CD14-positive monocyte (primary cell): Measurements from ENCODE around the gene G6PD. TPM values are rescaled to one million over a fixed set of nuclear protein-coding genes. Genes with fewer than 3 reads are reported as not detected.
"Not testable (repeated sequence)": the region's sequence is repeated elsewhere in the genome, so short reads cannot be mapped to it uniquely, and the experiment has no call there.

Experiments used
- DNase-seq, 3 donors: peaks; one replicate each; pipeline ENCODE4 v3.0.0-alpha.2; 2011 to 2022
- H2AFZ ChIP-seq: 2 replicates; pipeline ENCODE4 v1.6.0; 2012; ENCODE audit warnings: mild to moderate bottlenecking, low read depth, low read length, inconsistent platforms; ENCODE audit not compliant: insufficient read depth, poor library complexity, severe bottlenecking
- H3K27ac ChIP-seq, 2 donors: 1 replicate in 1 of 2; 2 replicates in 1 of 2; pipeline ENCODE4 v1.5.1; 2012 to 2013; ENCODE audit warnings: low read length in 2 of 2, control low read depth in 1 of 2, inconsistent platforms in 1 of 2, low read depth in 1 of 2, mild to moderate bottlenecking in 1 of 2
- H3K27me3 ChIP-seq, 2 donors: one replicate each; pipeline versions ENCODE4 v1.6.0 to v1.6.1; 2011 to 2013; ENCODE audit warnings: low read length in 2 of 2; ENCODE audit not compliant: control insufficient read depth in 2 of 2, insufficient read depth in 2 of 2
- H3K36me3 ChIP-seq, 2 donors: replicated peaks in 1 of 2; 1 replicate in 1 of 2; 2 replicates in 1 of 2; pipeline versions ENCODE4 v1.5.1 to v1.6.1; 2012 to 2013; ENCODE audit warnings: low read length in 2 of 2, control low read depth in 1 of 2, inconsistent platforms in 1 of 2, mild to moderate bottlenecking in 1 of 2; ENCODE audit not compliant: insufficient read depth in 2 of 2, control insufficient read depth in 1 of 2
- H3K4me1 ChIP-seq, 2 donors: 1 replicate in 1 of 2; 2 replicates in 1 of 2; pipeline versions ENCODE4 v1.5.1 to v1.6.1; 2012 to 2013; ENCODE audit warnings: low read length in 2 of 2, control low read depth in 1 of 2, inconsistent platforms in 1 of 2, mild to moderate bottlenecking in 1 of 2, moderate library complexity in 1 of 2; ENCODE audit not compliant: insufficient read depth in 2 of 2, control insufficient read depth in 1 of 2
- H3K4me2 ChIP-seq: replicated peaks from 2 replicates; pipeline ENCODE3; 2012; ENCODE audit warnings: low read length, moderate library complexity, mild to moderate bottlenecking; ENCODE audit not compliant: poor library complexity, severe bottlenecking; ENCODE audit errors: extremely low read depth
- H3K4me3 ChIP-seq, 3 experiments: fragments of 200-600 bp in 1 of 3; sonication (generic) in 1 of 3; replicated peaks in 1 of 3; 1 replicate in 2 of 3; 2 replicates in 1 of 3; pipeline ENCODE4 v1.5.1; 2011 to 2013; ENCODE audit warnings: low read length in 3 of 3, mild to moderate bottlenecking in 3 of 3, control low read depth in 2 of 3, low read depth in 2 of 3, inconsistent platforms in 1 of 3, moderate library complexity in 1 of 3
- H3K79me2 ChIP-seq: 2 replicates; pipeline ENCODE4 v1.6.0; 2012; ENCODE audit warnings: mild to moderate bottlenecking, control low read depth, inconsistent platforms, low read length, moderate library complexity; ENCODE audit not compliant: insufficient read depth
- H3K9ac ChIP-seq: 2 replicates; pipeline ENCODE4 v1.6.0; 2017; ENCODE audit warnings: low read length, mild to moderate bottlenecking; ENCODE audit not compliant: insufficient read depth, poor library complexity, severe bottlenecking
- H3K9me3 ChIP-seq, 2 donors: replicated peaks in 1 of 2; 1 replicate in 1 of 2; 2 replicates in 1 of 2; pipeline versions ENCODE4 v1.5.1 to v1.6.1; 2012 to 2013; ENCODE audit warnings: low read length in 2 of 2, control low read depth in 1 of 2; ENCODE audit not compliant: control insufficient read depth in 1 of 2, insufficient read depth in 1 of 2
- H4K20me1 ChIP-seq: 2 replicates; pipeline ENCODE4 v1.6.0; 2012; ENCODE audit warnings: mild to moderate bottlenecking, low read length, control low read depth, moderate library complexity; ENCODE audit not compliant: insufficient read depth
- H3K27ac Mint-ChIP-seq, 7 donors: one replicate each; pipeline ENCODE4 v1.8.0; 2020; ENCODE audit warnings: mild to moderate bottlenecking in 7 of 7, mixed read lengths in 7 of 7, moderate library complexity in 6 of 7, inconsistent platforms in 2 of 7
- H3K27me3 Mint-ChIP-seq, 3 donors: one replicate each; pipeline ENCODE4 v1.8.0; 2021 to 2022; ENCODE audit warnings: low read depth in 3 of 3, mild to moderate bottlenecking in 3 of 3, mixed read lengths in 3 of 3, moderate library complexity in 3 of 3, inconsistent platforms in 1 of 3
- H3K36me3 Mint-ChIP-seq, 2 donors: one replicate each; pipeline ENCODE4 v1.8.0; 2020; ENCODE audit warnings: mixed read lengths in 2 of 2, inconsistent platforms in 1 of 2, mild to moderate bottlenecking in 1 of 2
- H3K4me1 Mint-ChIP-seq: one replicate; pipeline ENCODE4 v1.8.0; 2020; ENCODE audit warnings: mild to moderate bottlenecking, mixed read lengths
- H3K4me3 Mint-ChIP-seq, 2 donors: one replicate each; pipeline ENCODE4 v1.8.0; 2020; ENCODE audit warnings: mild to moderate bottlenecking in 2 of 2, mixed read lengths in 2 of 2, moderate library complexity in 1 of 2
- H3K9me3 Mint-ChIP-seq, 7 donors: one replicate each; pipeline ENCODE4 v1.8.0; 2020 to 2022; ENCODE audit warnings: mixed read lengths in 7 of 7, mild to moderate bottlenecking in 6 of 7, moderate library complexity in 6 of 7, inconsistent platforms in 2 of 7
- WGBS: methylation state at CpG from one replicate; pipeline ENCODE4 v1.1.5; 2013; ENCODE audit warnings: missing lambda C conversion rate; ENCODE audit not compliant: insufficient coverage; 5-methylcytosine and 5-hydroxymethylcytosine counted together
- intact Hi-C, 2 donors: fragments of 100-400 bp; cut with micrococcal nuclease; formaldehyde crosslinking; loops; one replicate each; pipeline versions ENCODE4 v1.15.0 to v1.15.1; 2023
- polyA plus RNA-seq, 3 donors: library from polyadenylated mRNA; depleted of rRNA in 1 of 3; unstranded in 2 of 3; stranded (reverse) in 1 of 3; fragments of 300-500 nt in 2 of 3; fragments of >200 nt in 1 of 3; fragmentation: Illumina TruSeq in 2 of 3; gene quantifications; 1 replicate in 2 of 3; 2 replicates in 1 of 3; pipeline ENCODE4 v1.2.3, GENCODE V29; 2012 to 2021

Gene G6PD
- polyA plus RNA-seq, 3 donors = 10.7 to 165 (median 14.7) TPM

DNA sequence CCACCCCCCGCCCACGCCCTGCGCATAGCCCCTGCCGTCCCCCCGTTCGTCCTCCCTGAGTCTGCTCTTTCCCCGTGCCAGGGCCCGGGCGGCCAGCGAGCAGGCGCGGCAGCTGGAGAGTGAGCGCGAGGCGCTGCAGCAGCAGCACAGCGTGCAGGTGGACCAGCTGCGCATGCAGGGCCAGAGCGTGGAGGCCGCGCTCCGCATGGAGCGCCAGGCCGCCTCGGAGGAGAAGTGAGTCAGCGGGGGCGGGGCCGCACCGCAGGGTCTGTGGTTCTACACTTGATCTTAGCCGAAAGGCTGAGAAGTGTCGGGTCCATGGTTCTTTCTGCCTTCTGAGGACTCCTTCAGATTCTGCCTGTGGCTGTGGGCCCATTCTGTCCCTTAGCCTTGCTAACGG is 13.7 kb upstream of the G6PD start:
- H3K4me3 Mint-ChIP-seq, H3K27ac Mint-ChIP-seq, H3K4me2 ChIP-seq, DNase-seq, H3K27ac ChIP-seq, H3K9me3 ChIP-seq, H3K4me1 ChIP-seq, H3K79me2 ChIP-seq, H3K36me3 ChIP-seq, H4K20me1 ChIP-seq, intact Hi-C loops, H3K9me3 Mint-ChIP-seq, H3K27me3 ChIP-seq, H3K9ac ChIP-seq, H3K4me3 ChIP-seq, H3K36me3 Mint-ChIP-seq, H2AFZ ChIP-seq, H3K27me3 Mint-ChIP-seq, H3K4me1 Mint-ChIP-seq: not testable (repeated sequence)
- WGBS = no CpG with 5 or more reads among the region's 31 CpGs

DNA sequence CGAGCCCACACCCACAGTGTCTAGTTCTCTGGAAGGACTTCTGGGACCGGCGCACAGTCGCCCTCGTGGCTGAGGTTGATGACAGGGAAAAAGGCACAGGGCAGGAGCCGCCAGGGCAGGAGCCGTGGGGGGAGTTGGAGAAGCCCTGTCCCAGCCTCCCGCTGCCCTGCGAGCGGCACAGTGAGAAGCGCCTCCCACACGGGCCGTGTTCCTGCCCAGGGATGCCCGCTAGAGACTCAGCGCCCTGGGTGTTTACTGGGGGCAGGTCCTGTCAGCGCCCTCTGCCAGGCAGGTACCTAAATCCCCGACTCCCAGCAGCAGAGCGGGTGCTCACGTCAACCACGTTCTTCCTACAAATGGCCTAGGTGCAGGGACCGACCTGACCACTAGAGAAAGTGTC is 12.2 kb upstream of the G6PD start:
- H3K4me1 ChIP-seq, H3K27ac ChIP-seq, DNase-seq, H3K27me3 Mint-ChIP-seq, intact Hi-C loops, H3K27me3 ChIP-seq, H3K4me2 ChIP-seq, H3K9me3 ChIP-seq, H3K9ac ChIP-seq, H3K9me3 Mint-ChIP-seq, H2AFZ ChIP-seq, H3K4me1 Mint-ChIP-seq, H3K27ac Mint-ChIP-seq, H3K4me3 ChIP-seq, H3K4me3 Mint-ChIP-seq: not testable (repeated sequence)
- peaks cover 13% of the 10 kb centered on the region for H3K79me2 ChIP-seq
- peaks cover 10 to 15% of the 10 kb centered on the region in 2 donors for H3K36me3 ChIP-seq
- H3K36me3 Mint-ChIP-seq = peaks cover 11 to 17% of the 10 kb centered on the region in 2 donors
- H4K20me1 ChIP-seq = peaks cover 12% of the 10 kb centered on the region
- no CpG with 5 or more reads among the region's 21 CpGs for WGBS

DNA sequence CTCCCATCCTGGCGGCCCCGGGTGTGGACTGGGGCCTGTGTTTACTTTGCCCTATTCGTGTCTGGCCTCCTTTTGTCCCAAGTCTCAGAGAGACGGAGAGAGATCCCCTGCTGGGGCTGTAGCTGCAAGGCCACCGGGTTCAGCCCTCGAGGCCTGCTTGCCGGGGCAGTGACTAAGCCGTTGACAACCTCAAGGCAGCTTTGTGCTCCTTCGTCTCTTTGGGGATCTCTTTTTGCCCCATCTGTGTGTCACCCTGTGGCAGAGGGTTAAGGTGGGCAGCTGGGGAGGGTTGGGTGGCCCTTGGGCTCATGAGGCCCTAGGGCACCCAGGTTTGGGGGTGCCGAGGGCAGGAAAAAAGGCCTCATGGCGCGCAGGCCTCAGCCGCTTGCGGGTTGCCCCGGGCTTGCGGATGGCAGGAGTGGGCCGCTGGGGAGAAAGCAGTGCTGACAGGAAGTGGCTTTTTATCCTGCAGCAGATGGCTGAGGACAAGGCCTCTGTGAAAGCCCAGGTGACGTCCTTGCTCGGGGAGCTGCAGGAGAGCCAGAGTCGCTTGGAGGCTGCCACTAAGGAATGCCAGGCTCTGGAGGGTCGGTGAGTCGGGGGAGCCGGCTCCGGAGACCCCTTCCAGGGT is 11.5 kb upstream of the G6PD start:
- H3K27ac Mint-ChIP-seq, H3K27me3 ChIP-seq, H3K9me3 ChIP-seq, H3K27ac ChIP-seq, DNase-seq, H3K9ac ChIP-seq, H3K27me3 Mint-ChIP-seq, H3K4me3 Mint-ChIP-seq, H3K4me1 ChIP-seq, H3K4me3 ChIP-seq, H3K4me2 ChIP-seq, H3K9me3 Mint-ChIP-seq, H3K4me1 Mint-ChIP-seq, intact Hi-C loops, H2AFZ ChIP-seq: not testable (repeated sequence)
- peaks cover 19% of the 10 kb centered on the region for H4K20me1 ChIP-seq
- peaks cover 13 to 24% of the 10 kb centered on the region in 2 donors for H3K36me3 Mint-ChIP-seq
- H3K79me2 ChIP-seq = peaks cover 21% of the 10 kb centered on the region
- H3K36me3 ChIP-seq = peaks cover 17 to 22% of the 10 kb centered on the region in 2 donors
- 90% methylated on average over 2 of the region's 24 CpGs for WGBS

DNA sequence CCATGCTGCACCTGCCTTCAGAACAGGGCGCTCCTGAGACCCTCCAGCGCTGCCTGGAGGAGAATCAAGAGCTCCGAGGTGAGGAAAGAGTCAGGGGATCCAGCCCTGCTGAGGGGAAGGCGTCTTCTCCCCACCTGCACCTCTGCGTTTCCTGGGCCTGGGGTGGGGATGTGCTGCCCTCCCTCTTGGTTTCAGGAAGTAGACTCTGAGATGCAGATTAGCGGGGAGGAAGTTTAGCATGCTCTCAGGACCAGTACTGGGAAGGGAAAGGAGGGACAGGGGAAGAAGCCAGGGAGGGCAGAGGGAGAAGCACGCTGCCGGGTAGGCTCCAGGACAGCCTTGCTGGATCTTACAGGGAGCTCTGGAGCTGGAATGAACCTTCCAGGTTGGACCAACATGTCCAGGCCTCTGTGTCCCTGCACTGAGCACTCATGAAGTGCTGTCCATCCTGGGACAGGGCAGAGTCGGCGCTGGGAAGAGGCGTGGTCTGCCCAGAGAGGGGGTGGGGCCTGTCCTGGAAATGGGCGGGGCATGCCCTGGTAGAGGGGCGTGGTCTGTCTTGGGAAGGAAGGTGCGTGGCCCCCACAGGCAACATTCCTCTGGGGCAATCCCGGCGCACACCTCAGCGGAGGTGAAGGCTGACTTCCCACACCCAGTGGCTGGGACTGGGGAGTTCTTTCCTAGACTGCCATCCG is 5.6 kb upstream of the G6PD start:
- Mint-ChIP-seq H3K27ac (peak overlapping the region in 6 of 7 donors; percentile 58 to 89 (median 76)), H3K9me3 (peaks cover 0 to 12% (median 11%) of the 10 kb centered on the region in 7 donors), H3K4me3 (peak overlapping the region in 1 of 2 donors; percentile 42), H3K4me1 (peaks cover 36% of the 10 kb centered on the region), H3K36me3 (peaks cover 26 to 28% of the 10 kb centered on the region in 2 donors)
- peak in 2 of 3 donors; percentile 4 to 31 for DNase-seq
- H2AFZ ChIP-seq, H3K9me3 ChIP-seq, H3K9ac ChIP-seq, H3K27me3 Mint-ChIP-seq, H3K4me2 ChIP-seq, intact Hi-C loops, H3K27me3 ChIP-seq, H3K4me3 ChIP-seq: not testable (repeated sequence)
- Histone ChIP-seq H3K27ac (peak overlapping the region; percentile 38 to 62), H3K79me2 (peaks cover 63% of the 10 kb centered on the region), H4K20me1 (peaks cover 60% of the 10 kb centered on the region), H3K36me3 (peaks cover 18 to 26% of the 10 kb centered on the region in 2 donors), H3K4me1 (peaks cover 26 to 31% of the 10 kb centered on the region in 2 donors)
- no CpG with 5 or more reads among the region's 18 CpGs for WGBS
